Tibial artery (tissue), 4 donors: ENCODE measurements around the gene ASB10.

ENCODE experiments used
- DNase-seq, 2 donors: peaks; one replicate each; pipeline ENCODE4 v3.0.0-alpha.2; 2019
- H3K27ac ChIP-seq, 2 donors: fragments of 200-600 bp; sonication (generic) in 1 of 2; 1 replicate in 1 of 2; 2 replicates in 1 of 2; pipeline ENCODE4 v1.5.1; 2018 to 2019; ENCODE audit warnings: mild to moderate bottlenecking in 1 of 2
- H3K27me3 ChIP-seq, 2 donors: fragments of 200-600 bp; sonication (generic) in 1 of 2; one replicate each; pipeline versions ENCODE4 v1.5.1 to v1.6.0; 2016 to 2019
- H3K36me3 ChIP-seq, 3 donors: fragments of 200-600 bp; sonication (generic) in 2 of 3; one replicate each; pipeline ENCODE4 v1.5.1; 2016 to 2019; ENCODE audit warnings: mild to moderate bottlenecking in 2 of 3
- H3K4me1 ChIP-seq, 4 donors: fragments of 200-600 bp; sonication (generic) in 2 of 4; 1 replicate in 3 of 4; 2 replicates in 1 of 4; pipeline ENCODE4 v1.5.1; 2016 to 2019
- H3K4me3 ChIP-seq, 2 donors: fragments of 200-600 bp; sonication (generic) in 1 of 2; 1 replicate in 1 of 2; 2 replicates in 1 of 2; pipeline ENCODE4 v1.5.1; 2018 to 2019; ENCODE audit warnings: mild to moderate bottlenecking in 2 of 2
- H3K9me3 ChIP-seq, 3 donors: fragments of 200-600 bp; sonication (generic) in 1 of 3; one replicate each; pipeline ENCODE4 v1.5.1; 2016 to 2019
- intact Hi-C: fragments of 100-400 bp; cut with DNase I; formaldehyde crosslinking; loops from one replicate; pipeline ENCODE4 v1.15.0; 2023; ENCODE audit warnings: low total_unique reads
- TF ChIP-seq, protein P1 (sequence below), 2 experiments: fragments of 200-600 bp in 1 of 2; fragments of 450-650 bp in 1 of 2; IDR thresholded peaks; one replicate each; pipeline ENCODE4 v1.5.1; 2017 to 2019; ENCODE audit warnings: antibody characterized with exemption in 2 of 2, mild to moderate bottlenecking in 1 of 2, moderate library complexity in 1 of 2

The ASB10 gene

GRCh38 chr7:151202836-151203235 lies 15.8 kb upstream of the ASB10 start:
- Histone ChIP-seq H3K36me3 (no peaks in the 10 kb centered on the region), H3K9me3 (no peaks in the 10 kb centered on the region), H3K4me1 (no peaks in the 10 kb centered on the region), H3K27me3 (peaks cover 0 to 51% of the 10 kb centered on the region in 2 donors), H3K27ac (no peak overlapping the region), H3K4me3 (no peak overlapping the region)
- TF ChIP-seq, protein P1, sequence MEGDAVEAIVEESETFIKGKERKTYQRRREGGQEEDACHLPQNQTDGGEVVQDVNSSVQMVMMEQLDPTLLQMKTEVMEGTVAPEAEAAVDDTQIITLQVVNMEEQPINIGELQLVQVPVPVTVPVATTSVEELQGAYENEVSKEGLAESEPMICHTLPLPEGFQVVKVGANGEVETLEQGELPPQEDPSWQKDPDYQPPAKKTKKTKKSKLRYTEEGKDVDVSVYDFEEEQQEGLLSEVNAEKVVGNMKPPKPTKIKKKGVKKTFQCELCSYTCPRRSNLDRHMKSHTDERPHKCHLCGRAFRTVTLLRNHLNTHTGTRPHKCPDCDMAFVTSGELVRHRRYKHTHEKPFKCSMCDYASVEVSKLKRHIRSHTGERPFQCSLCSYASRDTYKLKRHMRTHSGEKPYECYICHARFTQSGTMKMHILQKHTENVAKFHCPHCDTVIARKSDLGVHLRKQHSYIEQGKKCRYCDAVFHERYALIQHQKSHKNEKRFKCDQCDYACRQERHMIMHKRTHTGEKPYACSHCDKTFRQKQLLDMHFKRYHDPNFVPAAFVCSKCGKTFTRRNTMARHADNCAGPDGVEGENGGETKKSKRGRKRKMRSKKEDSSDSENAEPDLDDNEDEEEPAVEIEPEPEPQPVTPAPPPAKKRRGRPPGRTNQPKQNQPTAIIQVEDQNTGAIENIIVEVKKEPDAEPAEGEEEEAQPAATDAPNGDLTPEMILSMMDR (IDR thresholded peaks at IDR 0.05) = no peak
- DNase-seq = no peak
- intact Hi-C loops = no loop called here

GRCh38 chr7:151201751-151202150 lies 14.7 kb upstream of the ASB10 start:
- DNase-seq = no peak
- Histone ChIP-seq H3K27ac (no peak overlapping the region), H3K4me1 (no peaks in the 10 kb centered on the region), H3K36me3 (no peaks in the 10 kb centered on the region), H3K27me3 (peaks cover 0 to 51% of the 10 kb centered on the region in 2 donors), H3K4me3 (no peak overlapping the region), H3K9me3 (no peaks in the 10 kb centered on the region)
- intact Hi-C loops = no loop called here
- TF ChIP-seq, protein P1 (IDR thresholded peaks at IDR 0.05) = no peak

DNA sequence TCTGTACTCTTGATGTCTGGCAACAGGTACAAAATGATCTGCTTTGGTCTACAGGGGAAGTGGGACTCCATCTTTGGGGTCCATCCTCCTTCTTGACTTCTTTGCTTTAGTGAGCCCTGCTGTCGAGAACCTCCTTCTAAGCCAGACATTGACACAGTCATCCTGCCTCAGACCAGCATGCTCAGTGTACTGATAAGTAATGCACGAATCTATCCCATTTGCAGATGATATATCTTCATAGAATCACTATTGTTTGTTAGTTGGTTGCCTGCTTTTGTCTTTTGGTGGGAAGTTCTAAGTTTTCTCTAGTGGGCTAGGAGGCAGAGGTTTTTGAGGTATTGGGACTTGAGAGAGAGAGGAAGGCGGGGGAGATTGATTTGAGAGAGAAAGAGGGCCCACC lies 14.3 kb upstream of the ASB10 start:
- intact Hi-C loops = no loop called here
- no peak for DNase-seq
- Histone ChIP-seq H3K27ac (no peak overlapping the region), H3K4me1 (no peaks in the 10 kb centered on the region), H3K27me3 (peaks cover 0 to 52% of the 10 kb centered on the region in 2 donors), H3K4me3 (no peak overlapping the region), H3K9me3 (no peaks in the 10 kb centered on the region), H3K36me3 (no peaks in the 10 kb centered on the region)
- TF ChIP-seq, protein P1 (IDR thresholded peaks at IDR 0.05) = no peak

DNA sequence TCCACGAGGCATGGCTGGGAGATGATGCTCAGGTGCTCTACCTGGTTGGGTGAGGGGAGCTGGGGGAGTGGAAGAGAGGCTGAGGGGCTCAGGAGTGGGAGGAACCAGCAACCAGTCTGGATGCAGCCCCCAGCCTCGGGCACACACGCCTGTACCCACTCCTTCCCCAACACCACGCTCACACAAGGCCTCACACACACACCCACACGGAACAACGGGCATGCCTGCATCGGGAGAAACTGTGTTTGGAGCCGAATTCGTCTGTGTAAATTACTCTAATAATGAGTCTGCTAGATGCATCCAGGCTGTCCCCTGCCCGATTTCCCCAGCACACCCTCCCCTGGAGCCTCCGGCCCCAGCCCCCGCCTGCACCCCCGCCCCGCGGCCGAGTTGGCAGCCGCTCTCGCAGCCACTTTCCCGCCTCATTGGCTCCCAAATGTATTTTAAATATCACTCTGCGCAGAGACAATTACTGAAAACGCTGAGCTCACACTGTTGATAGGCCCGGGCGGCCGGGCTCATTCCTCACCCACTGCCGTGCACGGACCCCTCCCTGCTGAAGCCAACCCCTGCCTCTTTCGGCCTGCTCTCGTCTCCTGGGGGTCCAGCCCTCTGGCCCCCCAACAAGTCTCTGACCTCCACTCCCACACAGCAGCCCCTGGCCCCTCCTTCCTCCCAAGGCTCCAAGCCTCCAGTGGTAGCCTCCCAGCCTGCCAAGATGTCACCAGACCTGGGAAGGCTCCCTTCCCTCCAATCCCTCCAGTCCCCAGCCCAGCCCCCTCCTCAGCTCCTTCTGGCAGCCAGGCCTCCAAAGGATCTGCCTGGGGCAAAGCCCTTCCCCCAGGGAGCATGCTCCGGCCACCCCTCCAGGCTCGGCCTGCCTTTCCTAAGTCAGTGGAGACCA lies 12.1 kb upstream of the ASB10 start:
- Histone ChIP-seq H3K4me1 (no peaks in the 10 kb centered on the region), H3K4me3 (no peak overlapping the region), H3K9me3 (no peaks in the 10 kb centered on the region), H3K36me3 (no peaks in the 10 kb centered on the region), H3K27ac (no peak overlapping the region), H3K27me3 (peaks cover 0 to 49% of the 10 kb centered on the region in 2 donors)
- TF ChIP-seq, protein P1 (IDR thresholded peaks at IDR 0.05) = no peak
- no peak for DNase-seq
- intact Hi-C loops = no loop called here

GRCh38 chr7:151197932-151198331 lies 10.9 kb upstream of the ASB10 start:
- no peak overlapping the region for H3K4me3 ChIP-seq
- no peaks in the 10 kb centered on the region for H3K4me1 ChIP-seq
- TF ChIP-seq, protein P1 (IDR thresholded peaks at IDR 0.05) = no peak
- H3K9me3 ChIP-seq = no peaks in the 10 kb centered on the region
- DNase-seq = no peak
- intact Hi-C loops = no loop called here
- H3K27ac ChIP-seq = no peak overlapping the region
- peaks cover 0 to 49% of the 10 kb centered on the region in 2 donors for H3K27me3 ChIP-seq
- H3K36me3 ChIP-seq = no peaks in the 10 kb centered on the region
